Fibroblast of pulmonary artery (primary cell): ENCODE measurements around the gene TMED5.
A peak's percentile ranks its signal among the peaks of the same experiment; 100 is the strongest.
"Not testable (repeated sequence)": the region's sequence is repeated elsewhere in the genome, so short reads cannot be mapped to it uniquely, and the experiment has no call there.

Source experiments
- DNase-seq: peaks from one replicate; pipeline ENCODE4 v3.0.0-alpha.2; 2010; ENCODE audit warnings: low read depth
- H3K4me3 ChIP-seq: replicated peaks from 2 replicates; pipeline ENCODE4 v1.5.1; 2011; ENCODE audit warnings: low read depth, mild to moderate bottlenecking, control low read depth, low read length, moderate library complexity
- CTCF ChIP-seq: IDR thresholded peaks from 2 replicates; pipeline ENCODE4 v1.5.1; 2011; ENCODE audit warnings: mild to moderate bottlenecking, control low read depth, low read length, inconsistent platforms; ENCODE audit errors: missing control alignments

The TMED5 gene

DNA sequence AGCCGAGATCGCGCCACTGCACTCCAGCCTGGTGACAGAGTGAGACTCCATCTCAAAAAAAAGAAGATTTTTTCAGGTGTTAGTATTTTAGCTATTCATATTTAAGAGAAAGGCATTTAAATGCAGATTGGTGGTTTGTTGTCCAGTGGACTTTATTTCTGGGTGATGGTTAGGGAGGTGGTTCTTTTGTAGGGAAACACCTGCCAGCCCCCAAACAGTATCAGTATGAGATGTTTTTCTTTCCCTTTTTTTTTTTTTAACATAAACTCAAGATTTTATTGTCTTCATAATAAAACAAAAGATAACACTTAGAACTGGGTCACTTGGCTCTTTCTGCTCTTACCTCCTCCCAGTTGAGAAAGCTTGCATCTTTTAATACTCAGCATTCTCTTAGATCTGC, 10.2 kb upstream of the TMED5 start:
- no peak for TF ChIP-seq CTCF
- DNase-seq: no peak
- H3K4me3 ChIP-seq: no peak overlapping the region

DNA sequence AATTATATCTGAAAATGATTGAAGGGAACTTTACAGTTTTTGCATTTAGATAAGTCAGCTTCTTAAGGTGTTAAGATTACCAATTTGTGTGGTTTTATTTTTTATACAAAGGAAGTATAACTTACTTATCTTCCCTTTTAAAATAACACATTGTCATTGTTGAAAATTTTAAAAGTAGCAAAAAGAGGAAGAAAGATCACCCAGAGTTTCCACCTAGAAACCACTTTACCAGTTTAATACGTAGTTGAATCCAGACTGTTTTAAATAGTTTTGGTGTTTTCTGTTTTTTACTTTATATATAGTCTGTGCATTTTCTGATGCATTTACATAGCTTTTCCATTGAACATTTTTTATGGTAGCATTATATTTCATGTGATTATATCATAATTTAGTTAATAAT, 6.5 kb upstream of the TMED5 start:
- no peak for DNase-seq
- no peak for TF ChIP-seq CTCF
- H3K4me3 ChIP-seq: no peak overlapping the region

DNA sequence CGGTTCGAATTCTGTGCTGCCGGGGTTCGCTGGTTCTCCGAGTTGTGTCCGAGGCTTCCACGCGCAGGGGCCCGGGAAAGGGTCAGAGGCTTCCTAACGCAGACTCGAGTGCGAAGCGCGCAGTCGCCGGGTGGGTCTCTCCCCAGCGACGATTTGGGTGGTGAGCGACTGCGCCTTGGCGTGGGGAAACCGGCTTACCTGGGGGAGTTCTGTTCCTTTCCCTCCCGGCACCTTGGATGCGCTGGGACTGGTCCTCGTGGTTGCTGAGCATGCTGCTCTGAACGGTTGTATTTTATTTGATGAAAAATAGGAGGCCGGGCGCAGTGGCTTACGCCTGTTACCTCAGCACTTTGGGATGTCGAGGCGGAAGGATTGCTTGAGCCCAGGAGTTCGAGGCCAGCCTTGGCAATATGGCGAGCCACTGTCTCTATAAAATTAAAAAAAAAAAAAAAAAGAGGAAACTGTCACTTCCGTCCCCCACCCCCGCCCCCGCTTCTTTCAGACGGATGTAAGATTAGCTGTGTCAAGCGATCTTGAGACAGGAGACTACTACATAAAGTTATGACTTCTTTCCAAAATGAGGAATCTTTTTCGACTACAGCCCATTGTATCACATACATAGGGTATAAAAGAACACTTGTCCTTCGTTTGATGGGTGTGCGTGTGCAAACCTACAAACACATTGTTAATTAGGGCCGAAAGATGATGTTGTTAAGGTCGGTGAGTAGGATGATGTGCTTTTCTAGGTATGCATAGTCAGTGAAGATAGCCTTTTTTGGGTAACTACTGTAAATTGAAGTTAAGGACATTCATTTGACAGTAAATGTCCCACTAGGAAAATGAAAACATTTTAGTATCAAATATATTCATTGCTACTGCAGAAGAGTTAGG, 755 bp upstream of the TMED5 start, which contains the start of gene CCDC18:
Gene CCDC18, plus strand, starts transcription at position 2 of the 891 bp plus-strand sequence. CDS start 2,638 bp downstream, outside the sequence.
- DNase-seq: peak; percentile 53
- peak within 1 kb of the TSS; percentile 98 for H3K4me3 ChIP-seq
- TF ChIP-seq CTCF: no peak

DNA sequence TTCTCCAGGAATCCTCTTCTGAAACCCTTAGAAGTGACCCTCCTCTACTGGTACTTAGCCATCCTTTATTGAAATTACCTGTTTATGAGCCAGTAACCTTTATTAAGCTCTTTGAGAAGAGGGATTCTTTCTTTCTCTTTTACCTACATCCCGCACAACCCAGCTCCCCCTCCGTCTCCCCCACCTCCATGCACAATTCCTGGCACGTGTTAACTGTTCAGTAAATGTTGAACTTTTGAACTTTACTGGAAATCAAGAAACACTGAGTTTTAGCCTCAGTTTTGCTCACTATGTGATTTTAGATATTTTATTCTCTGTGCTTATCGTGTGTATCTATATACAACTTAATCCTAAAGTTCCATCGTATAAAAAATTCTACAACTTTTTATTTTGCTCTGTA, 1.8 kb downstream of the TMED5 start:
- TF ChIP-seq CTCF: no peak
- peak; percentile 30 for DNase-seq
- peak overlapping the region; percentile 98 for H3K4me3 ChIP-seq

- H3K4me3 ChIP-seq: peak overlapping the region; percentile 98
- no peak for TF ChIP-seq CTCF
- DNase-seq: peak; percentile 48
Observed at GRCh38 chr1:93177991-93178390, 2.2 kb downstream of the TMED5 start.

GRCh38 chr1:93174638-93175037, 5.6 kb downstream of the TMED5 start:
- not testable (repeated sequence) for DNase-seq, H3K4me3 ChIP-seq

DNA sequence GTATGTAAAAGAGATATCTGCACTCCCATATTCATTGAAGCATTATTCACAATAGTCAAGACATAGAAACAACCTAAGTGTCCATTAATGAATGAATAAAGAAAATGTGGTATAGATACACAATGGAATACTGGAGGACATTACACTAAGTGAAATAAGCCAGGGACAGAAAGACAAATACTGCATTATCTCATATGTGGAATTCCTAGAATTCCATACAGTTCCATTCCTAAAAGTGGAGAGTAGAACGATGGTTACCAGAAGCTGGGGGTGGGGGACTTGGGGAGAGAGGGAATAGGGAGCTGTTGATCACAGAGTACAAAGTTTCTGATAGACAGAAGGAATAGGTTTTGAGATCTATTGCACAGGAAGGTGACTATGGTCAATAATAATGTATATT, 7.4 kb downstream of the TMED5 start:
- DNase-seq: peak; percentile 46
- no peak for TF ChIP-seq CTCF
- no peak overlapping the region for H3K4me3 ChIP-seq
